GM18868 (cell line): ENCODE results near the gene FAM163B.

Experiments
- ATAC-seq: cut with Tn5 transposase; IDR thresholded peaks from one replicate; pipeline ENCODE4 v1.9.1; 2021; ENCODE audit warnings: mild to moderate bottlenecking, moderate library complexity; ENCODE audit not compliant: unreplicated experiment

Gene FAM163B

GRCh38 chr9:133618726-133619125, 9.5 kb upstream of the FAM163B start:
- ATAC-seq = no peak

GRCh38 chr9:133616643-133617405, 7.6 kb upstream of the FAM163B start:
- no peak for ATAC-seq

DNA sequence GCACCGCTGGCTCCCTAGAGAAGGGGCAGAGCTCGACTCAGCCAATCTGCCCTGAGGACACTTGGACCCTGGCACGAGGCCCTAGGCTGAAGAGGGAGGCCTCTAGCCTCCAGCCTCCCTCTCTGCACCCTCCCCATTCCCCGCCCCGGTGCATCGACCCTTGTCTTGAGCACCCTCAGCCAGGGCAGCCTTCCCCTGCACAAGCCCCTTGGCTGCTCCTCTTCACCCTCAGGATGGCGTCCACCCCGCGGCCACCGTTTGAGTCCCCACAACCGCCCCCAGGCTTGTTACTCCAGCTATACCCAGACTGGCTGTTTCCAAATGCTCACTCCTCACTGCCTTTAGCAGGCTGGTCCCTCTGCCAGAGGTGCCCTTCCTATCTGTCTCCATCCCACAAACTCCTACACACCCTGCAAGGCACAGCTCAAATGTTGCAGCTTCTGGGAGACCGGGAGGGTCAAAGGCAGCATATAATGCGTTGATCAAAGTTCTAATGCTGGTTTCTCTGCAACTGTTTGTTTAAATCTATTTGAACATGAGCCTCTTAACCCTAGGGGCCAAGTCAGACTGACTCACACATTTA, 6.5 kb upstream of the FAM163B start:
- no peak for ATAC-seq

GRCh38 chr9:133615186-133615585, 6.0 kb upstream of the FAM163B start:
- no peak for ATAC-seq

DNA sequence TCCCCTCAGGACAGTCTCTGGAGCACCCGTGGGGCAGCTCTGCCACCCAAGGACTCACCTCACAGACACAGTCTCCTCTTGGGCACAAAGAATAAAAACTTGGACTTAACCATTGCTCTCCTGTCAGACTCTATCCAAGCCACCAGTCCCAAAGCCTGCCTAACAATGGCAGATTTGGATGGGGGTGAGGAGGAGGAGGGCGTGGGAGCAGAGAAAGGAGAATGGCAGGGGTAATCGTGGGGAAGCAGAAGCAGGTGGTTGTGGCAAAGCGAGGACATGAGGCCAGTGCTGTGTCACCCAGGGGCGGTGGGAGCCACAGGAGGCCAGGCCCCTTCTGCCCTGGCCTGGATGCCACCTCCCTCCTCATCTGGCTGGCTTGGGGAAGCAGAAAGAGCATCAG, 5.5 kb upstream of the FAM163B start:
- ATAC-seq = no peak

- ATAC-seq = no peak
Observed at GRCh38 chr9:133614056-133614455, 4.9 kb upstream of the FAM163B start.

- no peak for ATAC-seq
Observed at GRCh38 chr9:133613432-133613831, 4.2 kb upstream of the FAM163B start.

GRCh38 chr9:133612816-133613215, 3.6 kb upstream of the FAM163B start:
- ATAC-seq = no peak

DNA sequence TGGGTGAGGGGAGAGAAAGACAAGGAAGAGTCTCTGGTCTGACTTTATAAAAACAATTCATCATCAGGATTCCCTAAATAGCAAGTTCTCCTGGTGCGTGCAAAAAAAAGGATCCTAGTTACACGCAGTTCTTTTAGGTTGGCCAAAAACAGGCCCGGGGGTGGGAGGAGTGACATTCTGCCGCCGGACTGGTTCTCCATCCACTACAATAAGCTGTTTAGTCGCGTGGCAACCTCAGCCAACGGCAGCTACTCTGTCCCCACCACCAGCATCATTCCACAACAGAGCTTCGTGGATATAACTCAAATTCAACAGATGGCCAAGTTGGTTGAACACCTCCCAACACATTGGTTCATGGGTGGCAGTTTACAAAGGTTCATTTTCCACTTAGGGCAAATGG, 2.9 kb upstream of the FAM163B start:
- ATAC-seq = no peak

DNA sequence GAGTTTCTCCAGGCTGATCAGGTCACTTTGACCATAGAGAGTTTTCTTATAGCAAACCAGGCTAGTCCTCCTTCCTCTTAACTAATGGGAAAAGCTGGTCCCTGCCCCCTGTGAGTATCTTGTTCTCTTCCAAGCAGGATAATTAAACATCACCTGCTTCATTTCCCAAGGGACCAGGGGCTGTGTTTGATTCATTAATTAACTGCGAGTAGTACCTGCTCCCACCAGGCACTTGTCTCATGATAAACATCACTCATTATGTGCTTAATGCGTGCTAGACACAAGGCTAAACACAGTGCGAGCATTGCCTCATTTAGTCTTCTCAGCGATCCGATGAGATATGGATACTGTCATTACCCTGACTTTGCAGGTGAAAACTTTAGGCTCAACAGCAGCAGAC, 1.7 kb upstream of the FAM163B start:
- ATAC-seq = no peak

DNA sequence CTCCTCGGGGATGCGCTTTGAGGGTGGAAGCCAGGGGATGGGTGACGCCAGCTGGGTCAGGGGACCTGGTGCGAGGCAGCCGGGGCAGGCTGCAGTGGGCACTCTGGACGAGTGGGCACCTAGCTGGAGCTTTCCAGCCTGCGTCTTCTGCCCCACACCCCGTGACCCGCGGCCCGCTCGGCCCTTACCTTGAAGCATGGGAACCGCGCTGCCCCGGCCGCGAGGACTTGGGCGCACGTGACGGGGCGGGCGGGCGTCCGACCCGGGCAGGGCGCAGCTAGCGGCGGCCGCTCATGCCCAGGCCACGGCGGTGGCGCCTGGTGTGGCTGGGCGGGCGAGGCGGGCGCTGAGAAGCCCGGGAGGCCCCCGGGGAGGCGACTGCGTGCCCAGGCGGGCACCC, 300 bp downstream of the FAM163B start:
- ATAC-seq = no peak

DNA sequence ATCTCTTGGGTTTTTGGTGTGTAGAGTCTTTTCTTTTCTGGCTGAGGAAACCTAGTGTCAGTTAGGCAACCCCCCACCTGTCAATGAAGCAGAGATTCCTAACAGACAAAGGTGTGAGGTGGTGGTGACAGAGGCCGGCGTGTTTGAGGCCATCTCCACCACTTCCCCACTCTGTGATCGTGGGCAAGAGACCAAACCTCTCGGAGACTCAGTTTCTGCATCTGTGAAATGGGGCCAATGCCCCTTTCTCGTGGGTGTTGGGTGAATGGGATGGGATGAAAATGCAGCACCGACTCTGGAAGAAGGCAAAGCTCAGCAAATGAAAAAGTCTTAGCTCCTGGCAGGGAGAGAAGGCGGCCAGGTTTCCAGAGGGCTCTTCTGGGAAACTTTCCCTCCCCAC, 807 bp downstream of the FAM163B start:
- no peak for ATAC-seq

GRCh38 chr9:133607976-133608375, 1.2 kb downstream of the FAM163B start:
- no peak for ATAC-seq

DNA sequence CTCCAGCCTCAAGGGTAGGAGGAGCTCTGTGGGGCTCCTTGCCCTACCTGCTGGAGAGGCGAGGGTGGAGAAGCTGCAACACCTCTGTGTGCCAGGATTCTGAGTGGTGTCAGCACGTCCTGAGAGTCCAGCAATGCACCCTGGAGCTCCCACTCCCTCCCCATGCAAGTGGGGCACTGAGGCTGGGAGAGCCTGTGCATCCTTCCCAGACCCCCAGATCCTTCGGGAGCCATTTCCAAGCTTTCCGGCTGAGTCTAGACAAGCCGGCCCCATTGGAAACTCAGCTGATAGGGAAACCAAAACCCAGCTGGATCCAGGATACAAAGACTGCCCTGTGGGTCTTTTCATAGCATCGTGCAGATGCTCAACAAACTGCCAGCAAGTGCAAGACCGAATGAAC, 1.8 kb downstream of the FAM163B start:
- no peak for ATAC-seq

GRCh38 chr9:133606708-133607025, 2.5 kb downstream of the FAM163B start:
- no peak for ATAC-seq

- ATAC-seq = no peak
Observed at GRCh38 chr9:133605856-133606707, 3.1 kb downstream of the FAM163B start.

DNA sequence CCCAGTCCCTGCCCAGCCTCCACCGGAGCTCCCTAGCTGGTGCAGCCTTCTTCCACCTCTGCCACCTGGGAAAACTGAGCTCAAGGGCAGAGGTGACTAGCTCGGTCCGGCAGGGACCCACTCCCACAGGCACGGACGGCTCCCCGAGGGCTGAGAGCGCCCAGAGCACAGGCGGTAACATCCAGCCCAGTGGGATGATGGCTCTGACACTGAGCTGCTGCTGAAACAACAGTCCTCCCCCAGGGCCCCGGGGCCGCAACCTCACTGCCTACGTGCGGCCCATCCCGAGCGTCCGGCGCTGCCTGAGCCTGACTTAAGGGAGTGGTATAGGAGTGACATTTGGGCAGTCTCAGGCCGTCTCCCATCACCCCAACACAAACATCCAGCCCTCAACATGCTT, 3.7 kb downstream of the FAM163B start:
- no peak for ATAC-seq

GRCh38 chr9:133604856-133605255, 4.3 kb downstream of the FAM163B start:
- no peak for ATAC-seq

DNA sequence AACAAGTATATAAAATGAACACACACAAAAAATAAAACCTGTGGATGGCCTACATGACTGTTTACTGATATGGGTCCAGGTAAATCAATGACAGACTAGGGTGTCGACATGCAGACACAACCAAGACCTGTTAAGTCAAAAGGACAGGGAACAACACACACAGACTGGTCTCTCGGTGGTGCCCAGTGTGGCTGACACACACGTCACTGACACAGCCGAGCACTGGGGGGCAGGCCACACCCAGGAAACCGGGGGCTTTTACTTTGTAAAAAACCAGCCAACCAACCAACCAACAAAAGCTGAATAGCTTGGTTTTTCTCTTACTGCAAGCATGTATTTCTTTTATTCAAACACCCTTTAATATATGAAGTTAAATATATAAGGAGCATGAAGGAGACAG, 5.0 kb downstream of the FAM163B start:
- no peak for ATAC-seq

- ATAC-seq = no peak
Observed at GRCh38 chr9:133603135-133603927, 5.9 kb downstream of the FAM163B start.

GRCh38 chr9:133602277-133602676, 6.9 kb downstream of the FAM163B start:
- no peak for ATAC-seq
